ENCODE measurements around the gene CPPED1.

Gene CPPED1

GRCh38 chr16:12837756-12838155 lies 34.1 kb upstream of the CPPED1 start:
- no peak overlapping the region for H3K4ac ChIP-seq (ENCODE audit: low read depth, low read length)

GRCh38 chr16:12837291-12837690 lies 33.6 kb upstream of the CPPED1 start:
- Histone ChIP-seq H2AK5ac (ENCODE audit: low read length) (no peak overlapping the region), H3K9me3 (ENCODE audit: insufficient read depth, low read depth, low read length) (no peaks in the 10 kb centered on the region), H4K8ac (ENCODE audit: low read depth, low read length) (no peak overlapping the region), H3K79me1 (ENCODE audit: low read length) (no peaks in the 10 kb centered on the region), H2BK5ac (ENCODE audit: low read depth, low read length, poor library complexity) (no peak overlapping the region), H3K36me3 (ENCODE audit: control insufficient read depth in 1 of 2, insufficient read depth in 2 of 2, low read length in 2 of 2) (no peaks in the 10 kb centered on the region), H3K14ac (ENCODE audit: low read length) (no peak overlapping the region), H4K91ac (ENCODE audit: low read depth, low read length) (no peak overlapping the region), H3K4ac (ENCODE audit: low read depth, low read length) (no peak overlapping the region), H3K18ac (ENCODE audit: low read length) (no peak overlapping the region), H2BK12ac (ENCODE audit: low read length) (no peak overlapping the region), H3K4me3 (ENCODE audit: low read depth, low read length) (no peak overlapping the region), H2AFZ (ENCODE audit: insufficient read depth, low read length, poor library complexity) (no peak overlapping the region), H3K4me2 (ENCODE audit: low read length) (no peak overlapping the region), H4K12ac (ENCODE audit: low read depth, low read length) (no peak overlapping the region), H3K27me3 (ENCODE audit: insufficient read depth, low read length) (no peaks in the 10 kb centered on the region), H3K79me2 (ENCODE audit: control insufficient read depth, insufficient read depth, low read length, poor library complexity) (no peaks in the 10 kb centered on the region), H3K27ac (ENCODE audit: low read depth, low read length) (no peak overlapping the region), H3K4me1 (ENCODE audit: control insufficient read depth in 1 of 2, insufficient read depth in 2 of 2, low read length in 2 of 2) (no peaks in the 10 kb centered on the region), H2BK120ac (ENCODE audit: insufficient read depth, low read length, poor library complexity) (no peak overlapping the region), H3K23ac (ENCODE audit: low read length) (no peak overlapping the region), H3K9ac (ENCODE audit: low read length) (no peak overlapping the region)
- DNase-seq = no peak
- no CpG with 5 or more reads among the region's 1 CpG for WGBS (ENCODE audit: extremely low coverage, insufficient coverage, insufficient read length)

More at GRCh38 chr16:12837756-12838155, 34.1 kb upstream of the CPPED1 start:
- Histone ChIP-seq H3K36me3 (ENCODE audit: control insufficient read depth in 1 of 2, insufficient read depth in 2 of 2, low read length in 2 of 2) (no peaks in the 10 kb centered on the region), H2AFZ (ENCODE audit: insufficient read depth, low read length, poor library complexity) (no peak overlapping the region), H3K14ac (ENCODE audit: low read length) (no peak overlapping the region), H3K4me3 (ENCODE audit: low read depth, low read length) (no peak overlapping the region), H4K91ac (ENCODE audit: low read depth, low read length) (no peak overlapping the region), H3K27me3 (ENCODE audit: insufficient read depth, low read length) (no peaks in the 10 kb centered on the region), H3K79me1 (ENCODE audit: low read length) (no peaks in the 10 kb centered on the region), H3K4me1 (ENCODE audit: control insufficient read depth in 1 of 2, insufficient read depth in 2 of 2, low read length in 2 of 2) (no peaks in the 10 kb centered on the region), H3K27ac (ENCODE audit: low read depth, low read length) (no peak overlapping the region), H3K9me3 (ENCODE audit: insufficient read depth, low read depth, low read length) (no peaks in the 10 kb centered on the region), H2BK12ac (ENCODE audit: low read length) (no peak overlapping the region), H3K23ac (ENCODE audit: low read length) (no peak overlapping the region), H3K18ac (ENCODE audit: low read length) (no peak overlapping the region), H3K4me2 (ENCODE audit: low read length) (no peak overlapping the region), H3K9ac (ENCODE audit: low read length) (no peak overlapping the region), H2BK120ac (ENCODE audit: insufficient read depth, low read length, poor library complexity) (no peak overlapping the region), H2AK5ac (ENCODE audit: low read length) (no peak overlapping the region), H3K79me2 (ENCODE audit: control insufficient read depth, insufficient read depth, low read length, poor library complexity) (no peaks in the 10 kb centered on the region), H4K8ac (ENCODE audit: low read depth, low read length) (no peak overlapping the region), H4K12ac (ENCODE audit: low read depth, low read length) (no peak overlapping the region), H2BK5ac (ENCODE audit: low read depth, low read length, poor library complexity) (no peak overlapping the region)
- DNase-seq = no peak

DNA sequence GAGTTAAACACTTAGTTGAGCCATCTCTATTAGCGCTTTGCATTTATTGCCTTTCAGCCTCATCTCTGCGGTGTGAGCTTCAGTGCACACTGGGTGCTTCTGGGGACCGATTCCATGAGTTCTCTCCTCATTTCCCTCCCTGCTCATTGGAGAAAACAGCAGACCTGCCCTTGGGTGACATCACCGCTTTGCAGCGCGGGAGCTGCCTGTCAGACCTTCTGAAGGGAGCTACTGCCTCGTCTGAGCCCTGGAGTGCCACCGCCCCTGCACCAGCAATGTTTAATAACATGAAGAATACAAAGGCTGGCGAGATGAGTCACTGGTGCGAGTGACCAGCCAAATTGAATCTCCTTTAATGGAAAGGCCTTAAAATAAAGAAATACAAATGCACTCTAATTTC lies 30.2 kb upstream of the CPPED1 start:
- Histone ChIP-seq H3K14ac (ENCODE audit: low read length) (no peak overlapping the region), H3K9me3 (ENCODE audit: insufficient read depth, low read depth, low read length) (no peaks in the 10 kb centered on the region), H4K91ac (ENCODE audit: low read depth, low read length) (no peak overlapping the region), H3K23ac (ENCODE audit: low read length) (no peak overlapping the region), H3K4me2 (ENCODE audit: low read length) (no peak overlapping the region), H3K36me3 (ENCODE audit: control insufficient read depth in 1 of 2, insufficient read depth in 2 of 2, low read length in 2 of 2) (no peaks in the 10 kb centered on the region), H3K18ac (ENCODE audit: low read length) (no peak overlapping the region), H2BK5ac (ENCODE audit: low read depth, low read length, poor library complexity) (no peak overlapping the region), H3K4me3 (ENCODE audit: low read depth, low read length) (no peak overlapping the region), H3K79me1 (ENCODE audit: low read length) (no peaks in the 10 kb centered on the region), H3K27ac (ENCODE audit: low read depth, low read length) (no peak overlapping the region), H2BK120ac (ENCODE audit: insufficient read depth, low read length, poor library complexity) (no peak overlapping the region), H3K79me2 (ENCODE audit: control insufficient read depth, insufficient read depth, low read length, poor library complexity) (no peaks in the 10 kb centered on the region), H3K27me3 (ENCODE audit: insufficient read depth, low read length) (no peaks in the 10 kb centered on the region), H3K9ac (ENCODE audit: low read length) (no peak overlapping the region), H4K12ac (ENCODE audit: low read depth, low read length) (no peak overlapping the region), H4K8ac (ENCODE audit: low read depth, low read length) (no peak overlapping the region), H2BK12ac (ENCODE audit: low read length) (no peak overlapping the region), H3K4me1 (ENCODE audit: control insufficient read depth in 1 of 2, insufficient read depth in 2 of 2, low read length in 2 of 2) (no peaks in the 10 kb centered on the region), H3K4ac (ENCODE audit: low read depth, low read length) (no peak overlapping the region), H2AFZ (ENCODE audit: insufficient read depth, low read length, poor library complexity) (no peak overlapping the region), H2AK5ac (ENCODE audit: low read length) (no peak overlapping the region)
- WGBS (ENCODE audit: extremely low coverage, insufficient coverage, insufficient read length) = no CpG with 5 or more reads among the region's 10 CpGs
- no peak for DNase-seq

DNA sequence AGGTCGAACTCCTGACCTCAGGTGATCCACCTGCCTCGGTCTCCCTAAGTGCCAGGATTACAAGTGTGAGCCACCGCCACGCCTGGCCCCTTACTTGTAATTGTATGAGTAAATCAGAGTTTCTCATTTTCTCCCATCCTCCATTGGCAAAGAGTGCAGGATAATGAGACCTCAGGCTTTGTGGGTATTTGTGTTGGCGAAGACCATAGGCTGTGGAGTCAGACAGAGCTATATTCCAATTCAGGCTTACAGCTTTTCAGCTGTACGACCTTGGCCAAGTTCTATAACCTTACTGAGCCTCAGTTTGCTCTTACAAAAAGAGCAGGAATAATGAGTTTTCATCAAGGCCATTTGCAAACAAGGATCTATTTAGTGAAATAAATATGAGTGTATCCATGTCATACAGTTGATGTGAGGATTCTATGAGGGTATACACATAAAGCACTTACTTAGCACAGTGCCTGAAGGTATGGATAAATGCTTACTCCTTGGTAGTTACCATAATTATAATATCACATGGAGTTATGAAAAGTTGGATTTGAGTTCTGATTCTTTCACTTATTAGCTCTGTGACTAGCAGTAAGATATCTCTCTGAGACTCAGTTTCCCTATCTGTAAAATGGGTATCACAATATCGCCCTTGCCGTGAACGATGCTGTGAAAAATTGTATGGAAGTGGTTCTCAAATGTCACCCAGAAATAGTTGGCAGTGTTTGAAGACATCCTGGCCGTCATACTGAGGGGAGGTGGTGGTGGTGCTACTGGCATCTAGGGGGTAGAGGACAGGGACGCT lies 25.6 kb upstream of the CPPED1 start:
- WGBS (ENCODE audit: extremely low coverage, insufficient coverage, insufficient read length) = no CpG with 5 or more reads among the region's 11 CpGs
- Histone ChIP-seq H2BK120ac (ENCODE audit: insufficient read depth, low read length, poor library complexity) (no peak overlapping the region), H2AFZ (ENCODE audit: insufficient read depth, low read length, poor library complexity) (no peak overlapping the region), H3K36me3 (ENCODE audit: control insufficient read depth in 1 of 2, insufficient read depth in 2 of 2, low read length in 2 of 2) (no peaks in the 10 kb centered on the region), H3K18ac (ENCODE audit: low read length) (no peak overlapping the region), H3K9me3 (ENCODE audit: insufficient read depth, low read depth, low read length) (no peaks in the 10 kb centered on the region), H3K4ac (ENCODE audit: low read depth, low read length) (no peak overlapping the region), H4K91ac (ENCODE audit: low read depth, low read length) (no peak overlapping the region), H4K8ac (ENCODE audit: low read depth, low read length) (no peak overlapping the region), H3K27ac (ENCODE audit: low read depth, low read length) (no peak overlapping the region), H3K23ac (ENCODE audit: low read length) (no peak overlapping the region), H3K4me3 (ENCODE audit: low read depth, low read length) (no peak overlapping the region), H2AK5ac (ENCODE audit: low read length) (no peak overlapping the region), H3K14ac (ENCODE audit: low read length) (no peak overlapping the region), H2BK12ac (ENCODE audit: low read length) (no peak overlapping the region), H3K9ac (ENCODE audit: low read length) (no peak overlapping the region), H3K79me1 (ENCODE audit: low read length) (no peaks in the 10 kb centered on the region), H3K27me3 (ENCODE audit: insufficient read depth, low read length) (no peaks in the 10 kb centered on the region), H3K4me1 (ENCODE audit: control insufficient read depth in 1 of 2, insufficient read depth in 2 of 2, low read length in 2 of 2) (no peaks in the 10 kb centered on the region), H3K79me2 (ENCODE audit: control insufficient read depth, insufficient read depth, low read length, poor library complexity) (no peaks in the 10 kb centered on the region), H2BK5ac (ENCODE audit: low read depth, low read length, poor library complexity) (no peak overlapping the region), H4K12ac (ENCODE audit: low read depth, low read length) (no peak overlapping the region), H3K4me2 (ENCODE audit: low read length) (no peak overlapping the region)
- DNase-seq = no peak

Data from trophoblast cell (in vitro differentiated cells and primary cell).